HTERT RPE-1 (cell line): Measurements from ENCODE around the gene EPB41L2.
"Not testable (repeated sequence)": the region's sequence is repeated elsewhere in the genome, so short reads cannot be mapped to it uniquely, and the experiment has no call there.

Experiments used
- in situ Hi-C: fragments of 300-500 bp; cut with MboI; formaldehyde crosslinking; loops from 4 replicates; pipeline ENCODE4 v1.14.3; 2020; ENCODE audit warnings: low sequenced_read_pairs

Gene EPB41L2

GRCh38 chr6:131037194-131037897, 25.7 kb downstream of the EPB41L2 start:
- in situ Hi-C loops, result no loop called here

- in situ Hi-C loops, result no loop called here
Observed at GRCh38 chr6:131036601-131037000, 26.4 kb downstream of the EPB41L2 start.

- in situ Hi-C loops, result no loop called here
Observed at GRCh38 chr6:131036143-131036542, 26.9 kb downstream of the EPB41L2 start.

GRCh38 chr6:131035582-131035981, 27.5 kb downstream of the EPB41L2 start:
- in situ Hi-C loops, result no loop called here

- in situ Hi-C loops, result no loop called here
Observed at GRCh38 chr6:131033631-131034030, 29.4 kb downstream of the EPB41L2 start.

GRCh38 chr6:131029626-131030297, 33.3 kb downstream of the EPB41L2 start:
- in situ Hi-C loops, result no loop called here

GRCh38 chr6:131027326-131027725, 35.7 kb downstream of the EPB41L2 start:
- in situ Hi-C loops, result no loop called here

GRCh38 chr6:131026243-131026642, 36.8 kb downstream of the EPB41L2 start:
- in situ Hi-C loops, result no loop called here

GRCh38 chr6:131024565-131024964, 38.5 kb downstream of the EPB41L2 start:
- in situ Hi-C loops, result no loop called here

GRCh38 chr6:131023834-131024504, 39.1 kb downstream of the EPB41L2 start:
- in situ Hi-C loops, result no loop called here

GRCh38 chr6:131022691-131023090, 40.4 kb downstream of the EPB41L2 start:
- in situ Hi-C loops, result no loop called here

- in situ Hi-C loops, result no loop called here
Observed at GRCh38 chr6:131017962-131018361, 45.1 kb downstream of the EPB41L2 start.

- in situ Hi-C loops, result no loop called here
Observed at GRCh38 chr6:131015630-131016263, 47.3 kb downstream of the EPB41L2 start.

- in situ Hi-C loops, result no loop called here
Observed at GRCh38 chr6:131015025-131015591, 47.9 kb downstream of the EPB41L2 start.

GRCh38 chr6:131014080-131014776, 48.8 kb downstream of the EPB41L2 start:
- in situ Hi-C loops, result no loop called here

- in situ Hi-C loops, result no loop called here
Observed at GRCh38 chr6:131013495-131013894, 49.5 kb downstream of the EPB41L2 start.

GRCh38 chr6:131009790-131010189, 53.3 kb downstream of the EPB41L2 start:
- in situ Hi-C loops, result no loop called here

GRCh38 chr6:131008965-131009364, 54.1 kb downstream of the EPB41L2 start:
- in situ Hi-C loops, result not testable (repeated sequence)

- in situ Hi-C loops, result not testable (repeated sequence)
Observed at GRCh38 chr6:131007964-131008363, 55.1 kb downstream of the EPB41L2 start.

- in situ Hi-C loops, result no loop called here
Observed at GRCh38 chr6:131007286-131007685, 55.8 kb downstream of the EPB41L2 start.
